HCT116 (cell line): ENCODE data around the gene HAPLN1.

Source experiments
- CTCF ChIP-seq, 3 experiments: fragments of 200-600 bp in 1 of 3; sonication (generic) in 1 of 3; IDR thresholded peaks in 2 of 3; conservative IDR thresholded peaks in 1 of 3; 2 replicates each; pipeline ENCODE4 v1.5.1; 2012 to 2017; ENCODE audit warnings: low read depth in 2 of 3, low read length in 2 of 3, antibody characterized with exemption in 1 of 3, borderline replicate concordance in 1 of 3, control low read depth in 1 of 3, mild to moderate bottlenecking in 1 of 3, mixed read lengths in 1 of 3, mixed run types in 1 of 3, moderate library complexity in 1 of 3; ENCODE audit not compliant: insufficient read depth in 1 of 3
- EZH2 ChIP-seq: fragments of 200-600 bp; sonication (generic); IDR thresholded peaks from 2 replicates; pipeline ENCODE4 v1.6.1; 2017; ENCODE audit warnings: antibody characterized with exemption, mixed run types
- POLR2AphosphoS5 ChIP-seq: IDR thresholded peaks from 2 replicates; pipeline ENCODE4 v1.6.1; 2011; ENCODE audit warnings: mild to moderate bottlenecking, low read depth, low read length, moderate library complexity

- TF ChIP-seq CTCF (IDR thresholded peaks at IDR 0.05 in 2 of 3, conservative IDR thresholded peaks at IDR 0.05 in 1 of 3; ENCODE audit: borderline replicate concordance in 1 of 3, insufficient read depth in 1 of 3, low read depth in 2 of 3, low read length in 2 of 3) (no peak), EZH2 (no peak), POLR2AphosphoS5 (no peak)
Observed at GRCh38 chr5:83628360-83628759, 92.3 kb downstream of the HAPLN1 start.
